Liver (tissue), 9 donors: ENCODE results near the gene FABP3. TPM values are rescaled to one million over a fixed set of nuclear protein-coding genes. Genes with fewer than 3 reads are reported as not detected.

Experiments
- DNase-seq: peaks from one replicate; pipeline ENCODE4 v3.0.0-alpha.2; 2017; ENCODE audit warnings: low spot score
- H3K27ac ChIP-seq, 2 donors: one replicate each; pipeline ENCODE4 v1.7.0; 2013; ENCODE audit warnings: inconsistent platforms in 2 of 2, low read length in 2 of 2, control low read depth in 1 of 2, low read depth in 1 of 2, mild to moderate bottlenecking in 1 of 2
- H3K27me3 ChIP-seq, 4 donors: one replicate each; pipeline versions ENCODE4 v1.6.1 to v1.7.0; 2013; ENCODE audit warnings: low read length in 3 of 4, inconsistent platforms in 1 of 4, mild to moderate bottlenecking in 1 of 4, moderate library complexity in 1 of 4; ENCODE audit not compliant: control insufficient read depth in 4 of 4, insufficient read depth in 4 of 4
- H3K36me3 ChIP-seq, 4 donors: one replicate each; pipeline versions ENCODE4 v1.6.1 to v1.7.0; 2013; ENCODE audit warnings: low read length in 3 of 4, mild to moderate bottlenecking in 3 of 4, low read depth in 1 of 4, moderate library complexity in 1 of 4; ENCODE audit not compliant: control insufficient read depth in 4 of 4, insufficient read depth in 3 of 4
- H3K4me1 ChIP-seq, 4 donors: one replicate each; pipeline versions ENCODE4 v1.6.1 to v1.7.0; 2013; ENCODE audit warnings: low read length in 3 of 4, mild to moderate bottlenecking in 3 of 4, moderate library complexity in 1 of 4; ENCODE audit not compliant: control insufficient read depth in 4 of 4, insufficient read depth in 4 of 4
- H3K4me3 ChIP-seq, 3 donors: one replicate each; pipeline versions ENCODE4 v1.6.1 to v1.7.0; 2013; ENCODE audit warnings: low read length in 3 of 3, control low read depth in 1 of 3, low read depth in 1 of 3, mild to moderate bottlenecking in 1 of 3
- H3K9ac ChIP-seq, 2 donors: one replicate each; pipeline ENCODE4 v1.7.0; 2013; ENCODE audit warnings: low read length in 2 of 2, mild to moderate bottlenecking in 2 of 2, moderate library complexity in 2 of 2, control low read depth in 1 of 2, low read depth in 1 of 2
- H3K9me3 ChIP-seq, 4 donors: one replicate each; pipeline versions ENCODE4 v1.6.1 to v1.7.0; 2013; ENCODE audit warnings: low read length in 3 of 4; ENCODE audit not compliant: control insufficient read depth in 4 of 4
- ATF3 ChIP-seq: IDR thresholded peaks from 2 replicates; pipeline ENCODE4 v1.6.1; 2016; ENCODE audit warnings: antibody characterized with exemption
- CTCF ChIP-seq: fragments of 150-350 bp; IDR thresholded peaks from 2 replicates; pipeline ENCODE4 v1.5.1; 2017; ENCODE audit warnings: improper control_type of control experiment, low read depth, low read length; ENCODE audit not compliant: missing input control
- EGR1 ChIP-seq, 2 donors: IDR thresholded peaks; 2 replicates each; pipeline ENCODE4 v1.6.1; 2016 to 2018; ENCODE audit warnings: antibody characterized with exemption in 2 of 2, low read depth in 2 of 2
- FOXA1 ChIP-seq: IDR thresholded peaks from 2 replicates; pipeline ENCODE4 v1.6.1; 2016; ENCODE audit warnings: antibody characterized with exemption
- FOXA2 ChIP-seq: IDR thresholded peaks from 2 replicates; pipeline ENCODE4 v1.6.1; 2016; ENCODE audit warnings: antibody characterized with exemption
- GABPA ChIP-seq, 2 donors: IDR thresholded peaks in 1 of 2; conservative IDR thresholded peaks in 1 of 2; 2 replicates each; pipeline ENCODE4 v1.6.1; 2016; ENCODE audit warnings: antibody characterized with exemption in 2 of 2, mild to moderate bottlenecking in 1 of 2, moderate library complexity in 1 of 2
- HNF4A ChIP-seq, 2 donors: conservative IDR thresholded peaks; 2 replicates each; pipeline ENCODE4 v1.6.1; 2016; ENCODE audit warnings: antibody characterized with exemption in 2 of 2, mild to moderate bottlenecking in 2 of 2
- HNF4G ChIP-seq: IDR thresholded peaks from 2 replicates; pipeline ENCODE4 v1.6.1; 2016; ENCODE audit warnings: antibody characterized with exemption
- JUND ChIP-seq, 2 donors: IDR thresholded peaks; 2 replicates each; pipeline ENCODE4 v1.6.1; 2016; ENCODE audit warnings: antibody characterized with exemption in 2 of 2
- MAX ChIP-seq: IDR thresholded peaks from 2 replicates; pipeline ENCODE4 v1.6.1; 2016; ENCODE audit warnings: antibody characterized with exemption
- NR2F2 ChIP-seq: IDR thresholded peaks from 2 replicates; pipeline ENCODE4 v1.6.1; 2016; ENCODE audit warnings: antibody characterized with exemption
- RAD21 ChIP-seq, 2 donors: IDR thresholded peaks; 2 replicates each; pipeline ENCODE4 v1.6.1; 2016; ENCODE audit warnings: antibody characterized with exemption in 2 of 2, mild to moderate bottlenecking in 2 of 2
- REST ChIP-seq: IDR thresholded peaks from 2 replicates; pipeline ENCODE4 v1.6.1; 2016; ENCODE audit warnings: antibody characterized with exemption, mild to moderate bottlenecking
- RXRA ChIP-seq, 2 donors: IDR thresholded peaks; 2 replicates each; pipeline ENCODE4 v1.6.1; 2017 to 2018; ENCODE audit warnings: antibody characterized with exemption in 2 of 2, mild to moderate bottlenecking in 1 of 2
- SP1 ChIP-seq: IDR thresholded peaks from 2 replicates; pipeline ENCODE4 v1.6.1; 2018; ENCODE audit warnings: antibody characterized with exemption, mild to moderate bottlenecking
- TAF1 ChIP-seq: conservative IDR thresholded peaks from 2 replicates; pipeline ENCODE4 v1.6.1; 2016; ENCODE audit warnings: antibody characterized with exemption, mild to moderate bottlenecking
- YY1 ChIP-seq: IDR thresholded peaks from 2 replicates; pipeline ENCODE4 v1.6.1; 2016; ENCODE audit warnings: antibody characterized with exemption, mild to moderate bottlenecking
- ZBTB33 ChIP-seq: IDR thresholded peaks from 2 replicates; pipeline ENCODE4 v1.6.1; 2016; ENCODE audit warnings: antibody characterized with exemption
- WGBS: extraction: QIAGEN DNeasy Blood & Tissue Kit; methylation state at CpG from one replicate; pipeline ENCODE4 v1.1.7; 2013; 5-methylcytosine and 5-hydroxymethylcytosine counted together
- polyA plus RNA-seq, 2 donors: library from polyadenylated mRNA; stranded (reverse) in 1 of 2; unstranded in 1 of 2; fragments of 200-250 nt in 1 of 2; fragments of >200 nt in 1 of 2; fragmentation: Nextera tagmentation in 1 of 2; extraction: Ambion mirVana in 1 of 2; gene quantifications; one replicate each; pipeline versions ENCODE4 v1.2.1 to v1.2.3, GENCODE V29; 2013 to 2015
- total RNA-seq, 2 donors: library from RNA; depleted of rRNA; stranded (reverse); fragments of >200 nt; gene quantifications; one replicate each; pipeline ENCODE4 v1.2.3, GENCODE V29; 2014
- donor health status: healthy.
- donor health status: healthy.
- donor health status: healthy.
- donor health status: healthy.
- donor health status: healthy.

Gene FABP3
- total and polyA plus RNA-seq, 4 donors = 2.8 to 28.2 (median 5.2) TPM

GRCh38 chr1:31373897-31374486, 1.1 kb upstream of the FABP3 start:
- no peak for TF ChIP-seq JUND (IDR thresholded peaks at IDR 0.05)
- TF ChIP-seq ZBTB33 = no peak
- no peak for TF ChIP-seq EGR1 (IDR thresholded peaks at IDR 0.05; ENCODE audit: low read depth in 2 of 2)
- TF ChIP-seq SP1 = no peak
- TF ChIP-seq YY1 = no peak
- no peak for TF ChIP-seq RXRA (IDR thresholded peaks at IDR 0.05)
- no peak for TF ChIP-seq HNF4G
- no peak for TF ChIP-seq HNF4A (conservative IDR thresholded peaks at IDR 0.05)
- TF ChIP-seq FOXA1 = no peak
- TF ChIP-seq NR2F2 = no peak
- no peak for TF ChIP-seq ATF3
- no peak for TF ChIP-seq TAF1
- no peak for TF ChIP-seq GABPA (IDR thresholded peaks at IDR 0.05 in 1 of 2, conservative IDR thresholded peaks at IDR 0.05 in 1 of 2)
- no peak for TF ChIP-seq FOXA2
- no peak for TF ChIP-seq REST
- no peak for TF ChIP-seq MAX
- TF ChIP-seq RAD21 (IDR thresholded peaks at IDR 0.05) = no peak
- no peak for TF ChIP-seq CTCF
- Histone ChIP-seq H3K4me3 (peak overlapping the region in 1 of 3 donors; percentile 34), H3K4me1 (peaks cover 9 to 22% (median 20%) of the 10 kb centered on the region in 4 donors), H3K9ac (no peak overlapping the region), H3K9me3 (no peaks in the 10 kb centered on the region), H3K36me3 (no peaks in the 10 kb centered on the region), H3K27ac (no peak overlapping the region), H3K27me3 (no peaks in the 10 kb centered on the region)
- WGBS = 51% methylated on average over 11 of the region's 11 CpGs
- no peak for DNase-seq
